Measurements from ENCODE around the gene MARS1.
"Not testable (repeated sequence)": the region's sequence is repeated elsewhere in the genome, so short reads cannot be mapped to it uniquely, and the experiment has no call there.

Gene MARS1

DNA sequence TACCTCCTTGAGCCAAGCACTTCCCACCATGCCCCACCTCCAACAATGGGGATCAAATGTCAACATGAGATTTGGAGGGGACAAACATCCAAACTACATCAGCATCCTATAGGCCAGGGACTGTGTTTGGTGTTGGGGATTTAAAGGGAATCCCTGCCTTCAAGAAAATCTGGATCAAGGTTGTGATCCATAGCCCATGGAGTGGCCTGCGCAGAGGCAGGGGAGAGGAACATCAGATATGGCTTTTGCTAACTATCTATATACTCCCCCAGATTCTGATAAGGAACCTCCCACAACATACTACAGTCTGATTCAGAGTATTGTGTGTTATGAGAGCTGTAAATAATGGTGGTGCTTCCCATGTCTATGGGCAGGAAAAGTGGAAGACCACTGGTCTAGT, 67.0 kb downstream of the MARS1 start:
- Histone ChIP-seq H3K4me3 (ENCODE audit: low read depth, low read length) (no peak overlapping the region), H3K9me3 (ENCODE audit: control insufficient read depth, insufficient read depth, low read length) (no peaks in the 10 kb centered on the region), H3K27me3 (ENCODE audit: control insufficient read depth, insufficient read depth, low read length) (no peaks in the 10 kb centered on the region), H3K4me1 (ENCODE audit: control insufficient read depth, insufficient read depth, low read length) (peaks cover 9% of the 10 kb centered on the region; the same call in 1 of the 2 replicates), H3K36me3 (ENCODE audit: control insufficient read depth, insufficient read depth, low read length) (peaks cover 3% of the 10 kb centered on the region; the same call in 1 of the 2 replicates), H3K27ac (ENCODE audit: low read depth, low read length) (no peak overlapping the region), H3K9ac (ENCODE audit: low read depth, low read length) (no peak overlapping the region)

- H3K9ac ChIP-seq (ENCODE audit: low read depth, low read length): no peak overlapping the region
- H3K27ac ChIP-seq (ENCODE audit: low read depth, low read length): no peak overlapping the region
- H3K9me3 ChIP-seq (ENCODE audit: control insufficient read depth, insufficient read depth, low read length): no peaks in the 10 kb centered on the region
- no peaks in the 10 kb centered on the region for H3K27me3 ChIP-seq (ENCODE audit: control insufficient read depth, insufficient read depth, low read length)
- no peak overlapping the region for H3K4me3 ChIP-seq (ENCODE audit: low read depth, low read length)
- H3K4me1 ChIP-seq (ENCODE audit: control insufficient read depth, insufficient read depth, low read length): no peaks in the 10 kb centered on the region
- peaks cover 11% of the 10 kb centered on the region for H3K36me3 ChIP-seq (ENCODE audit: control insufficient read depth, insufficient read depth, low read length)
Observed at GRCh38 chr12:57558864-57559263, 71.0 kb downstream of the MARS1 start.

- H3K4me3 ChIP-seq (ENCODE audit: low read depth, low read length): no peak overlapping the region
- peaks cover 22% of the 10 kb centered on the region for H3K36me3 ChIP-seq (ENCODE audit: control insufficient read depth, insufficient read depth, low read length)
- no peaks in the 10 kb centered on the region for H3K27me3 ChIP-seq (ENCODE audit: control insufficient read depth, insufficient read depth, low read length)
- H3K27ac ChIP-seq (ENCODE audit: low read depth, low read length): no peak overlapping the region
- H3K4me1 ChIP-seq (ENCODE audit: control insufficient read depth, insufficient read depth, low read length): no peaks in the 10 kb centered on the region
- H3K9me3 ChIP-seq (ENCODE audit: control insufficient read depth, insufficient read depth, low read length): no peaks in the 10 kb centered on the region
- H3K9ac ChIP-seq (ENCODE audit: low read depth, low read length): no peak overlapping the region
Observed at GRCh38 chr12:57560516-57560915, 72.6 kb downstream of the MARS1 start.

- not testable (repeated sequence) for H3K9ac ChIP-seq (ENCODE audit: low read depth, low read length); H3K4me3 ChIP-seq (ENCODE audit: low read depth, low read length); H3K27me3 ChIP-seq (ENCODE audit: control insufficient read depth, insufficient read depth, low read length); H3K9me3 ChIP-seq (ENCODE audit: control insufficient read depth, insufficient read depth, low read length); H3K27ac ChIP-seq (ENCODE audit: low read depth, low read length); H3K4me1 ChIP-seq (ENCODE audit: control insufficient read depth, insufficient read depth, low read length)
- peaks cover 22% of the 10 kb centered on the region for H3K36me3 ChIP-seq (ENCODE audit: control insufficient read depth, insufficient read depth, low read length)
Observed at GRCh38 chr12:57561117-57561516, 73.2 kb downstream of the MARS1 start.

DNA sequence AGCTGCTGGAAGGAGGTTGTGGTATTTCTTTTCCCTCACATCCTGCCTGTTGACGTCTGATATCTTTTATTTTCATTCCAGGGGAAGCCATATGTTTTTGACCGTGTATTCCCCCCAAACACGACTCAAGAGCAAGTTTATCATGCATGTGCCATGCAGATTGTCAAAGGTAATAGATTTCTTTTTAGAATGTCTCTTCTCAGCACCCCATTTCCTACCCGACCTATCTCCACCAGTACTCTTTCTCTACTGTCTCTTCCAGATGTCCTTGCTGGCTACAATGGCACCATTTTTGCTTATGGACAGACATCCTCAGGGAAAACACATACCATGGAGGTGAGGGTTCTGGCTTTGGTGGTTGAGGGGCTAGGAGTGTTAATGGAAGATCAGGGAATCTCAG, 75.5 kb downstream of the MARS1 start:
- Histone ChIP-seq H3K27me3 (ENCODE audit: control insufficient read depth, insufficient read depth, low read length) (no peaks in the 10 kb centered on the region), H3K27ac (ENCODE audit: low read depth, low read length) (no peak overlapping the region), H3K4me1 (ENCODE audit: control insufficient read depth, insufficient read depth, low read length) (no peaks in the 10 kb centered on the region), H3K9me3 (ENCODE audit: control insufficient read depth, insufficient read depth, low read length) (no peaks in the 10 kb centered on the region), H3K4me3 (ENCODE audit: low read depth, low read length) (no peak overlapping the region), H3K36me3 (ENCODE audit: control insufficient read depth, insufficient read depth, low read length) (peaks cover 22% of the 10 kb centered on the region), H3K9ac (ENCODE audit: low read depth, low read length) (no peak overlapping the region)

DNA sequence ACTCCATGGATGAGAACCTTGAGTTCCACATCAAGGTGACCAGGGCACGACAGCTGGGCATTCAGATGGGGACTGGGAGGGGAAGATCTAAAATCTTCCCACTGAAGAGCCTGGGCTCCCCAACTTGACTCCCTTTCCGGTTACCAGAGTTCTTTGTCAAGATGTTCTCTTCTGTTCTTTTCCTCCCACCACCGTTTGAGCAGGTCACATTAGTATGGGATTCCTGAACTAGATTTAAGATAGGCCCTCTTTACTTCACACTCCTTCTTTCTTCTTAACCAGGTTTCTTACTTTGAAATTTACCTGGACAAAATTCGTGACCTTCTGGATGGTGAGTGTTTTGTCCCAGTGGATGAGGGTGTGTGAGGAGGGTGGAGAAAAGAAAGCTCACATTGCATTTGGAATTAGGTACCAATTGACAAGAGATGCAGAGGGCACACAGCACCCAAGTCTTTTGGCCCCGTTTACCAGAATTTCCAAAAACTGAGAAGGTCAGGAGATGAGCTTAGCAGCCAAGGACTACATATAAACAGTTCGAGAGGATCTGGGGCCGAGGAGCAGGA, 76.4 kb downstream of the MARS1 start:
- Histone ChIP-seq H3K27me3 (ENCODE audit: control insufficient read depth, insufficient read depth, low read length) (no peaks in the 10 kb centered on the region), H3K4me3 (ENCODE audit: low read depth, low read length) (no peak overlapping the region), H3K36me3 (ENCODE audit: control insufficient read depth, insufficient read depth, low read length) (peaks cover 31% of the 10 kb centered on the region), H3K9ac (ENCODE audit: low read depth, low read length) (no peak overlapping the region), H3K27ac (ENCODE audit: low read depth, low read length) (no peak overlapping the region), H3K9me3 (ENCODE audit: control insufficient read depth, insufficient read depth, low read length) (no peaks in the 10 kb centered on the region), H3K4me1 (ENCODE audit: control insufficient read depth, insufficient read depth, low read length) (no peaks in the 10 kb centered on the region)
